HCT116 (cell line): ENCODE results near the gene RENBP.

Experiments used
- JUND ChIP-seq: IDR thresholded peaks from 2 replicates; pipeline ENCODE4 v1.6.1; 2012
- ZNF274 ChIP-seq: fragments of 200-500 bp; sonication (Bioruptor generic); IDR thresholded peaks from 2 replicates; pipeline ENCODE4 v1.6.1; 2014; ENCODE audit warnings: mild to moderate bottlenecking, low read depth, low read length, inconsistent platforms

DNA sequence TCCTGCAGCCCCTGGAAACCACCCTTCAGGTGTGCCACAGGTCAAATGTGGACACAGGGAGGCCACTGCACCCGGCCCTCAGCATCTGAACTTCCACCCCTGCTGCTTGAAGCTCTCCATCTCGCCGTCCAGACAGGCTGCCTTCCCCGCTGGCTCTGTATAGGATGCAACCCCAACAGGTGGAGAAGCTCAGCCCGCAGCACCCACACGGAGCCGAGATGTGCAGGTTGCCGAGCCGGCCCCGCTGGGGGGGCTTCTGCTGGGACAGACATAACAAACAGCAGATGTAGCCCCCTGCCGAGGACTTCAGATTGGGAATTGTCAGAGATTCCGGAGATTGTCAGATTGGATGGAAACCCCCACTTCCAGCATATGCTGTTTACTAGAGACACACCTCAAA lies 48.6 kb upstream of the RENBP start:
- no peak for TF ChIP-seq JUND
- TF ChIP-seq ZNF274 = no peak
